OCI-LY7 (cell line): Measurements from ENCODE around the gene SGK1.

ENCODE experiments used
- EZH2phosphoT487 ChIP-seq: fragments of 200-600 bp; sonication (generic); IDR thresholded peaks from 2 replicates; pipeline ENCODE4 v1.6.1; 2018; ENCODE audit warnings: low read depth, borderline replicate concordance, mild to moderate bottlenecking, mixed run types, antibody characterized with exemption, low read length, moderate library complexity, mixed read lengths
- TF ChIP-seq, protein P1 (sequence below): fragments of 200-600 bp; sonication (generic); conservative IDR thresholded peaks from 2 replicates; pipeline ENCODE4 v1.5.1; 2014; ENCODE audit warnings: mild to moderate bottlenecking, antibody characterized with exemption, low read length, moderate library complexity, mixed read lengths

DNA sequence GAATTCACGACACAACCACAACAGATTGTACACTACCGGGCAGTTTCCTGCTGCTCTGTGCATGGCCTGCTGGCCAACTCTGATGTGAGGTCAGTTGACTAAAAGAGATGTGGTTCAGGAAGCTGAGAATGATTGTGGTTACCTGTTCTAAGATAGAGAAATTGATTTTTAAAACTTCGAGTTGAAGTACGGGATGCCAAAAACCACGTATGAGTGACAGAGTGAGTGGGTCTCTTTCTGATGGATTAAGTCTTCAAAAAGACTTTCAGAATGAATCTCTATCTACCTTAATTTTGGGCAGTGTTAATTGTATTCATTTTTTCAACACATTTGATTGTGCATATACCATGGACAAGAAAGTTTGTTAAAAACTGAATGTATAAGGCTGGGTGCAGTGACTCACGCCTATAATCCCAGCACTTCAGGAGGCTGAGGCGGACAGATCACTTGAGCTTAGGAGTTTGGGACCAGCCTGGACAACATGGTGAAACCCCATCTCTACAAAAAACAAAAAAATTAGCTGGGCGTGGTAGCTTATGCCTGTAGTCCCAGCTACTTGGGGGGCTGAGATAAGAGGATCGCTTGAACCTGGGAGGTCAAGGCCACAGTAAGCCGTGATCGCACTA, 121.2 kb downstream of the SGK1 start:
- TF ChIP-seq, protein P1, sequence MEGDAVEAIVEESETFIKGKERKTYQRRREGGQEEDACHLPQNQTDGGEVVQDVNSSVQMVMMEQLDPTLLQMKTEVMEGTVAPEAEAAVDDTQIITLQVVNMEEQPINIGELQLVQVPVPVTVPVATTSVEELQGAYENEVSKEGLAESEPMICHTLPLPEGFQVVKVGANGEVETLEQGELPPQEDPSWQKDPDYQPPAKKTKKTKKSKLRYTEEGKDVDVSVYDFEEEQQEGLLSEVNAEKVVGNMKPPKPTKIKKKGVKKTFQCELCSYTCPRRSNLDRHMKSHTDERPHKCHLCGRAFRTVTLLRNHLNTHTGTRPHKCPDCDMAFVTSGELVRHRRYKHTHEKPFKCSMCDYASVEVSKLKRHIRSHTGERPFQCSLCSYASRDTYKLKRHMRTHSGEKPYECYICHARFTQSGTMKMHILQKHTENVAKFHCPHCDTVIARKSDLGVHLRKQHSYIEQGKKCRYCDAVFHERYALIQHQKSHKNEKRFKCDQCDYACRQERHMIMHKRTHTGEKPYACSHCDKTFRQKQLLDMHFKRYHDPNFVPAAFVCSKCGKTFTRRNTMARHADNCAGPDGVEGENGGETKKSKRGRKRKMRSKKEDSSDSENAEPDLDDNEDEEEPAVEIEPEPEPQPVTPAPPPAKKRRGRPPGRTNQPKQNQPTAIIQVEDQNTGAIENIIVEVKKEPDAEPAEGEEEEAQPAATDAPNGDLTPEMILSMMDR = no peak
- no peak for TF ChIP-seq EZH2phosphoT487
